Stimulated activated naive CD8-positive, alpha-beta T cell treated with anti-CD3 and anti-CD28 coated beads, Interleukin-15, Interleukin-2, amounts not matched to agents 100 ng/mL and 50 ng/mL, for 24 hours (primary cell): ENCODE data around the gene PON3.

Experiments used
- H3K27ac Mint-ChIP-seq: one replicate; pipeline ENCODE4 v1.8.0; 2021; ENCODE audit warnings: mild to moderate bottlenecking, mixed read lengths
- H3K27me3 Mint-ChIP-seq: one replicate; pipeline ENCODE4 v1.8.0; 2021; ENCODE audit warnings: mixed read lengths
- H3K36me3 Mint-ChIP-seq: one replicate; pipeline ENCODE4 v1.8.0; 2021; ENCODE audit warnings: low read depth, mixed read lengths
- H3K4me1 Mint-ChIP-seq: one replicate; pipeline ENCODE4 v1.8.0; 2021; ENCODE audit warnings: low read depth, mixed read lengths
- H3K4me3 Mint-ChIP-seq: one replicate; pipeline ENCODE4 v1.8.0; 2021; ENCODE audit warnings: mild to moderate bottlenecking, mixed read lengths
- H3K9me3 Mint-ChIP-seq: one replicate; pipeline ENCODE4 v1.8.0; 2021; ENCODE audit warnings: mixed read lengths

The PON3 gene

DNA sequence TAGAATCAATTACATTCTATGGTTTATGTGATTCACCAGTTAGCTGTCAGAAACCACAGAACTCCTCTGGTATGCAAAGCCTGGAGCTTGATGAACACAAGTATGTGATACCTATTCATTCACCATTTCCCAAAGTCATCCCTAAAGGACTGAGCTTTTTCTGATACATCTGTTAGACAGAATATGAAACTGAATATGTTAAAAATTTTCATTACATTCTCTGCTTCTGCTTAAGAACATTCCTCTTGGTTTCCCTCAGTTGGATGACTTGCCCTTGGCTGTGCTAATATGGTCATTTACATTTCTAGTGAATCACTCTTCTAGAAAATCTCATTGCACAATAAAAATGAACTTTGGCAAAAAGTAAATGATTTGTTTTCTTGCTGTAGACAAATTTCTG lies 61.1 kb downstream of the PON3 start:
- no peaks in the 10 kb centered on the region for H3K36me3 Mint-ChIP-seq
- no peaks in the 10 kb centered on the region for H3K9me3 Mint-ChIP-seq
- H3K4me3 Mint-ChIP-seq = no peak overlapping the region
- H3K27ac Mint-ChIP-seq = no peak overlapping the region
- no peaks in the 10 kb centered on the region for H3K27me3 Mint-ChIP-seq
- H3K4me1 Mint-ChIP-seq = peaks cover 11% of the 10 kb centered on the region

DNA sequence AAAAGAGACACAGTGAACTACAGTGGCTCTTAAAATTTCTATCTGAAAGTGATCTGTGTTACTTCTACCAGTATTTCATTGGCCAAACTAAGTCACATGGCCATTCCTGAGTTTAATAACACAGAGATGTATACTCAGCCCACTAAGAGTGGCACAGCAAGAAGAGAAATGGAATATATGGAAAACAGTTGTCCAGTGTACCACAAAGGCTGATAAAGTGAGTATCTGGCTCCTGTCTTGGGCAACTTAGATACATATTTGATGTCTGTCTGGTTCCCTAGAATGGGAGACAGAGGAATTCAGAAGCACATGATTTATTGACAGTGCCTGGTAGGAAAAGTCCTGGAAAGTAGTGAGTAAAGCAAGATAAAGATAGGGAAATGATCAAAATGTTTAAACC lies 61.7 kb downstream of the PON3 start:
- Mint-ChIP-seq H3K36me3 (no peaks in the 10 kb centered on the region), H3K27me3 (no peaks in the 10 kb centered on the region), H3K27ac (no peak overlapping the region), H3K9me3 (no peaks in the 10 kb centered on the region), H3K4me3 (no peak overlapping the region), H3K4me1 (peaks cover 14% of the 10 kb centered on the region)

DNA sequence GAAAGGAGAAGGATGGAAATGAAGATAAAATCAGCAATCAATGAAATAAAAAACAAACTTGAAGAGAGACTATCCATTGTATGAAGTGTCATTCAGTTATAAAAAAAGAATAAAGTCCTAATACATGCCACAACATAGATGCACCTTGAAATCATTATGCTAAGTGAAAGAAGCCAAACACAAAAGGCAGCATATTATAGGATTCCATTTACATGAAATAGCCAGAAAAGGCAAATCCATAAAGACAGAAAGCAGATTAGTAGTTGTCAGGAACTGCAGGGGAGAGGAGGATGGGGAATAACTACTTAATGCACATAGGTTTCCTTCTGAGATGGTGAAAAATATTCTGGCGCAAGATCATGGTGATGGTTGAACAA lies 65.2 kb downstream of the PON3 start:
- Mint-ChIP-seq H3K36me3 (no peaks in the 10 kb centered on the region), H3K9me3 (no peaks in the 10 kb centered on the region), H3K27me3 (peaks cover 5% of the 10 kb centered on the region), H3K4me3 (peak overlapping the region; percentile 54), H3K4me1 (peaks cover 14% of the 10 kb centered on the region), H3K27ac (peak overlapping the region; percentile 2)

DNA sequence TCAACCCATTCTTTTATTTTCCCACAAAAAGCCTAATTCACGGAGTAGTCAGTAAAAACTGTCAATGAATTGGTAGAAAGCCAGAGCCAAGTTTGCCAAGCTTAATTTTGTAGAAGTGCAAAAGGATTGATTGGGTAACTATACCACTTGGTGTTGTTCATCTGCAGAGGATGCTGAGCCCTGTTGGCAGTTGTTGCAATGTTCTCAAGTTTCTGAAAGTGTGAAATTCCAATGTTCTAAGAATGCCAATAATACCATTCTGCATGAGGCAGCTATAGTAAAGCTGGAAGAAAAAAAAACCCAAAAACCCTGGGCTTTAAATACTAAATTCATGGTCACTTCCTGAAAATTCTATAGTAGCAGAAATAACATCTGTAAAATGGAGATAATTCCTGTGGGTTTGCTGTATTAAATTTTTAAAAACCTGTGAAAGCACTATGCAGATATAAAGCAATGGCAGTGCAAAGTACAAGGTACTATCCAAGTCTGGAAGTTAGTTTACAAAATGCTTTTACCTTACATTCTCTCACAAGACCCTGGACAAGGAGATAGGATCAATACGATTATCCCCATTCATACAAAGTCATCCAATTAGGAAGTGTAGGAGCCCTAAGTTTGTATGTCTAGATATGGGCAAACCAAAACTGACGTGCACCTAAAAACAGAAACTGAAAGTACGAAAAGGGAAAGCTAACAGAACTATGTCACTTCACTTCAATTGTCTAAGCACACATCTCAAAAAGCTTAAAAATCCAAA lies 65.8 kb downstream of the PON3 start:
- peaks cover 14% of the 10 kb centered on the region for H3K4me1 Mint-ChIP-seq
- H3K9me3 Mint-ChIP-seq = no peaks in the 10 kb centered on the region
- H3K27ac Mint-ChIP-seq = peak overlapping the region; percentile 2
- peak overlapping the region; percentile 54 for H3K4me3 Mint-ChIP-seq
- peaks cover 10% of the 10 kb centered on the region for H3K27me3 Mint-ChIP-seq
- no peaks in the 10 kb centered on the region for H3K36me3 Mint-ChIP-seq

DNA sequence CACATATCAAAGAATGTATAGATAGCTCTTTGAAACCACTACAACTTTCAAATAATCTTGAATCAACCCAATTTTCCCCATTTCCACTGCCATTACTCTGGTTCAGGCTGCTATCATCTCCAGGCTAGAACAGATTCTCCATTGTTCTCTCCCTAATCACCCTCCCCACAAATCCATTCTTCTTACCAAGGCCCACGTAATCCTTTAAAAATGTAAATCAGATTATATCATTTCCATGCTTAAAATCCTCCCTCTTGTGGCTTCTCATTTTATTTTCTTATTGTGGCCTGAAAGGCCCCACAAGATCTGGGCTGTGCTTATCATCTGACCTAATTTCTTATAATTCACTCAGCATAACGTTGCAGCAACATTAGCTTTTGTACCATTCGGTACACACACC lies 68.8 kb downstream of the PON3 start:
- H3K4me3 Mint-ChIP-seq = no peak overlapping the region
- no peaks in the 10 kb centered on the region for H3K36me3 Mint-ChIP-seq
- H3K9me3 Mint-ChIP-seq = no peaks in the 10 kb centered on the region
- H3K27ac Mint-ChIP-seq = no peak overlapping the region
- peaks cover 17% of the 10 kb centered on the region for H3K27me3 Mint-ChIP-seq
- H3K4me1 Mint-ChIP-seq = peaks cover 14% of the 10 kb centered on the region

DNA sequence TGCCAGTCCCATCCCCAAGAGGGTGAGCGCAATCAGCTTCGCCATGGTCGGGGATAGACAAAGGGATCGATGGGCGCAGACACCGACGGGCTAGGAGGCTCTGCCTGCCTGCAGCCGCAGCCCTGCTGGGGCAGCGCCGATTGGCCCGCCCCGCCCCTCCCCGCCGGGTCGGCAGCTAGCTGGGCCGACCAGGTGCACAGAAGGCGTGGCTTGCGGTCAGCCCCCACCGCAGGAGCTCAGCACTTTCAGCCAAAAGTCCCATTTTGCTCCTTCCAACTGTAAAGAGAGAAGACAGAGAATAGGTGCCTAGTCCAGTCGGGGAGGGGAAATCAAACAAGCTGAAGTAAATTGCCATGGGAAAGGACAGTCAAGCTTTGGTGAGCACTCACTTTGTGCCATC lies 71.7 kb downstream of the PON3 start, which contains the start of gene PON1:
PON1 (minus strand) TSS at position 102 of the 400 bp plus-strand sequence; CDS start at position 45, 57 bp downstream.
- no peaks in the 10 kb centered on the region for H3K36me3 Mint-ChIP-seq

DNA sequence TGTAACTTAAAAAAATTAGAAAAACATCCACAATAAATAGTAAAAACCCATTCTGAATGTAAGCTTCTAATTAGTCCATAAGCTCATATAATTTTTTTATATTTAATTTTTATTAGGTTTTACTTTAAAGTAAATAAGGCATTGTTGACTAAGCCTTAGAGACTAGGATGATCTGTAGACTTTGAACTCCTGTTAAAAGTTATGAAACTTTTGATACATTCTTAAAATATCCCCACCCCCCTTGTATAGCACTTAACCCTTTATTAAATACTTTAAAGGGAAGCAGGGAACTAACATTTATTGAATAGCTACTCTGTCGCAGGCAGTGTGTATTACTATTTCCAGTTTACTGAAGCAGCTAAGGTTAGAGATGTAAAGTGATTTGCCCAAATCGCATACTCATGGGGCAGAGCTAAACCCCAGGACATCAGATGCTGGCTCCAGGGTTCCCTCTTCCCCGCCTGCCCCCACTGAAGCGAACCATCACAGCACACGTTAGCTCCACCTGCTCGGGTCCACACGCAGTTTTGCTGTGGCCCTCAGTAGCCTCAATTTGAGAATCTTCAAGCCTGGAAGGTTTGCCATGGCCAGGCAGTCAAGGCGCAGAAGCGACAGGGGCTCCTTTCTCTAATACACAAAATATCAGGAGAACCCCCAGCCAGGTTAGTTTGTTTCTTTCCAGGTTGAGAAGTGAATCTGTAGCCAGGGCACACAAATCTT lies 72.6 kb downstream of the PON3 start:
- peaks cover 17% of the 10 kb centered on the region for H3K27me3 Mint-ChIP-seq
- H3K9me3 Mint-ChIP-seq = no peaks in the 10 kb centered on the region
- H3K36me3 Mint-ChIP-seq = no peaks in the 10 kb centered on the region
- H3K27ac Mint-ChIP-seq = no peak overlapping the region
- H3K4me3 Mint-ChIP-seq = no peak overlapping the region
- no peaks in the 10 kb centered on the region for H3K4me1 Mint-ChIP-seq

More for the DNA sequence above, 71.7 kb downstream of the PON3 start, which contains the start of gene PON1:
- H3K27me3 Mint-ChIP-seq = peaks cover 17% of the 10 kb centered on the region
- no peaks in the 10 kb centered on the region for H3K4me1 Mint-ChIP-seq
- H3K9me3 Mint-ChIP-seq = no peaks in the 10 kb centered on the region
- H3K27ac Mint-ChIP-seq = no peak within 1 kb of the TSS
- H3K4me3 Mint-ChIP-seq = no peak within 1 kb of the TSS

DNA sequence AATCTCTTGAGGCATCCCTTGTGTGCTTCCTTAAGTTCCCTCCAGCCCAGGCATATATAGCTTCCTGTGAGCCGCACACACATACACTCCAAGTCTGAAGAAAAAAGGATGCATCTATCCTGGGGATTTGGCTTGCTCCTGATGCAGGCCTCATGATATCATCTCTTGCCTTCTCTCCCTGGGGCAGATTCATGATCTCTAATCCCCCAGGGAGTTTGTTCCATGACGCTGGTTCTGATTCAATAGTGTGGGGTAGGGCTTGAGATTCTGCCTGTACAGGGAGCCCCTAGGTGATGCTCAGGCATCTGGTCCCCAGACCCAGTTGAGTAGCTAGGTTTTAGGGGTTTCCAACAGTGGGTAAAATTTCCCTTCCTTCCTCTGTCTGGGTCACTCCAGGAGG lies 73.3 kb downstream of the PON3 start:
- Mint-ChIP-seq H3K4me1 (no peaks in the 10 kb centered on the region), H3K9me3 (no peaks in the 10 kb centered on the region), H3K36me3 (no peaks in the 10 kb centered on the region), H3K27ac (no peak overlapping the region), H3K4me3 (no peak overlapping the region), H3K27me3 (peaks cover 17% of the 10 kb centered on the region)

DNA sequence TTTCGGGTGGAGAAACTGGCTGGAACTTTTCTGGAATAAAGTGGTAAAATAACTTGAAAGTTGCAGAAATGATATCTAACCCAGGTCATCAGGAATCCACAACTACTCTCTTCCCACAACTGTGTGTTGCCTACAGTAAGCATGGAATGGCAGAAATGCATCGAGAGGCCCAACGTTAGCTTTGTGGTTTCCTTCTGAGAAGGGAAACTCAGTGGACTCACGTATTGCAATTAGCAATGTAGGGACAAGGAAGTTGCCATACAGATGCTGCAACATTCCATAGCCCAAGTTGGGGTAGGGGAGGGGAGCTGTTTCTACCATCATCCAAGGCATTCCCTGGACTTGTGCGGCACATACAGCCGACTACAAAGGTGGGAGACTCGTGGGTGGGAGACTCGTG lies 73.8 kb downstream of the PON3 start:
- Mint-ChIP-seq H3K27me3 (peaks cover 17% of the 10 kb centered on the region), H3K4me3 (no peak overlapping the region), H3K9me3 (no peaks in the 10 kb centered on the region), H3K27ac (no peak overlapping the region), H3K4me1 (no peaks in the 10 kb centered on the region), H3K36me3 (no peaks in the 10 kb centered on the region)

DNA sequence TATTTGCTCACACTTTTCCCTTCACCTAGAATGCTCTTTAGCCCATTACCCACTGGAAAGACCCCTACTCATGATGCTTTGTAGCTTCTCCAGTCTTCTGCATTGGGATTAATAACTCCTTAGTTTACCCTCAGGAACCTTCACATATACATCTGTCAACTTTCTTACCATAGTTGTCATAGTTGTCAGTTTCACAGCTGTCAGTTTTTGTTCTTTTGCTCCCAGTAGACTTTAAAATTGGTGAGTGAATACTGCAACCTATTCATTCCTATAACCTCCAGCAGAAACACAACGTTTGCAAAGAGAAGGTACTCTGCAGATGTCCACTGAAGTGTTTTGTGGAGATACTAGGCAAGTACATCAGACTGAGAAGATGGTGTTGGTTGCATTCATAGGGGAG lies 74.5 kb downstream of the PON3 start:
- no peak overlapping the region for H3K4me3 Mint-ChIP-seq
- H3K36me3 Mint-ChIP-seq = no peaks in the 10 kb centered on the region
- H3K9me3 Mint-ChIP-seq = no peaks in the 10 kb centered on the region
- no peaks in the 10 kb centered on the region for H3K4me1 Mint-ChIP-seq
- H3K27me3 Mint-ChIP-seq = peaks cover 17% of the 10 kb centered on the region
- H3K27ac Mint-ChIP-seq = no peak overlapping the region

DNA sequence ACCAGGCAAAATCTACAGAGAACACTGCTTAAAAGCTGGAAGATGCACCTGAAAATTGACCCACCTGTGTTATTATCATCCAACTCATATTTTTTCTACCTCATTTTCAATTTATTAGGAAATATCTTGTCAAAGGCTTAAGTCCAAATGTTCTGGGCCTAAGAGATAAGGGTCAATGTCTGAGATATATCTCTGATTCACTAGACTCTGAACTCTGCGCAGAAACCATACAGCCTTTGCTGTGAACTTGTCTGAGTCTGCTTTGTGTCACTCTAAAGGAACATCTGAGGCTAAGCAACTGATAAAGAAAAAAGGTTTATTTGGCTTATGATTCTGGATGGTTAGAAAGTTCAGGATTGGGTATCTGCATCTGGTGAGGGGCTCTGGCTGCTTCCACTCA lies 75.5 kb downstream of the PON3 start:
- H3K27ac Mint-ChIP-seq = no peak overlapping the region

DNA sequence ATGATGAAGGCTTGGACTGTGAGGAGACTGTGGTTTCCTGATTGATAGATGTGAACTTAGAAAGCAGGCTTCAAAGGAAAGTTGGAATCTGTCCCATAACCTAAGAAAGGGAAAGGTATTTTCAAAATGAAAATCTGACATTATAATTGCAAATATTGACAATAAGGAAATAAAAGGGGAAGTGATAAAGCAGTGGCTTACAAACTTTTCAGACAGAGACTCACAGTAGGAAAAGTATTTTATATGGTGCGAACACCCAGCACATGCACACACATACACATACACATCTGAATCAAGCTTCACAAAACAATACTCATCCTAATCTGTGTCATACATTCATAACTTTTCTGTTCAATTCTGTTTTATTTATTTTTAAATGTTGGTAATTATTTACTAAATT lies 76.6 kb downstream of the PON3 start:
- H3K27ac Mint-ChIP-seq = no peak overlapping the region
- no peak overlapping the region for H3K4me3 Mint-ChIP-seq
- no peaks in the 10 kb centered on the region for H3K27me3 Mint-ChIP-seq
- no peaks in the 10 kb centered on the region for H3K36me3 Mint-ChIP-seq
- H3K4me1 Mint-ChIP-seq = no peaks in the 10 kb centered on the region
- no peaks in the 10 kb centered on the region for H3K9me3 Mint-ChIP-seq

More for the DNA sequence above, 75.5 kb downstream of the PON3 start:
- Mint-ChIP-seq H3K4me1 (no peaks in the 10 kb centered on the region), H3K9me3 (no peaks in the 10 kb centered on the region), H3K4me3 (no peak overlapping the region), H3K36me3 (no peaks in the 10 kb centered on the region), H3K27me3 (peaks cover 10% of the 10 kb centered on the region)

DNA sequence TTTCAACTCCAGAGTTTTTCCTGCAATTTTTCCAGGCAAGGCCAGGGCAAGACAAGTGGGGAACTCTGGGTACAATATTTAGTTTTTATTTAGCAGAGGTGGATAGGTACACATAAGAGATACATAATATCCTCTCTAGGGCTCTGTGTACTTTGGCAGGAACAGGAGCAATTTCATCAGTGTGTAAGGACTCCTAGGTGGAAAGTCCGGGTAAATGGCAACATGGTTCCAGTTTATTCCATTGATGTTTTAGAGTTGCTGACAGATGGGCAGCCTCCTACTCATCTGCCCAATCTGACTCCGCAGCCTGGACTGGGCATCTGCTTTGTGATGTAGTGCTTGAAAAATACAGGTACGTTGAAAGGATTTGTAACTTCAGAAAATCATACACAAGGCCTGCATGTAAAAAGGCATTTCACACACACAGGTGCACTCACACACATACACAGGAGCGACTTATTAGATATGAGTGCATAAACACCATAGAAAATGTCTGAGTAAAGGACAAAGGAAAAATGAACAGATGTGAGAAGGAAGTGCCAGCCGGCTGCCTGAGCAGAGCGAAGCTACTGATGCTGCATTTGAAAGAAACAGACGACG lies 77.6 kb downstream of the PON3 start:
- Mint-ChIP-seq H3K4me1 (no peaks in the 10 kb centered on the region), H3K9me3 (no peaks in the 10 kb centered on the region), H3K27ac (no peak overlapping the region), H3K4me3 (no peak overlapping the region), H3K36me3 (no peaks in the 10 kb centered on the region), H3K27me3 (peaks cover 3% of the 10 kb centered on the region)

DNA sequence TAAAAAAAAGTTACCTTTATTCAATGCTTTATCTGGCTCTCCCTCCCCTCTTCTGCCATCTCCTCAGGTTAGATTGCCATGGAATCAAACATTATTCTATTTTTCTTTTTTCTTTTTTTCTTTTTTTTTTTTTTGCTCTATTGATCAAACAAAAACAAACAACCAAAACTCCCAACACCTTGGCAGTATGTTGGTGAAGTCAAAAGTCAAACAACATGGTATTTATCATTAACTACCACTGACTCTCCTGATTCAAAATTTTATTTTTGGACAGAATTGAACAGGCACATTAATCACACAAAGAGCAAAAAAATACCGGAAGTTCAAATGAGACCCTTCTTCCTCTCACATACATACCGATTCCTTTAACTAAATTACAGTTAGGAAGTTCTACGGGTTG lies 78.2 kb downstream of the PON3 start:
- Mint-ChIP-seq H3K4me3 (no peak overlapping the region), H3K9me3 (no peaks in the 10 kb centered on the region), H3K36me3 (no peaks in the 10 kb centered on the region), H3K27me3 (peaks cover 4% of the 10 kb centered on the region), H3K27ac (no peak overlapping the region), H3K4me1 (no peaks in the 10 kb centered on the region)

DNA sequence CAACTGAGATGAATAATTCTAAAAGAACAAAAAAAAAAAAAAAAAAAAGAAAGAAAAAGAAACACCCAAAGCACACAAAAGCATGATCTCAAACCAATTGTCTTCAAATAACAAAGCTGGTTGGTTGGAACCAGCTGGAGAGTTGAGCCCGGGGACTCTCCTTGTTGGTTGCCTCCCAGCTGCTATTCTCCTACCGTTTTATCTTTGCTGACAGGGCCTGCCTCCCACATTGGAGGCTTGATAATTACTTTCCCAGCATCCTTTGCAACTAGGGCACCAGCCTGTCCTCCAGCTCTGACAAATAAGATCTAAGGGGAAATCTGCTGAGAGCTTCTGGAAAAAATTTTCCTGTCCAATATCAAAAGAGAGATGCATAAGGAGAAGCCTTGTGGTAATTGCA lies 78.6 kb downstream of the PON3 start:
- H3K36me3 Mint-ChIP-seq = no peaks in the 10 kb centered on the region
- H3K27me3 Mint-ChIP-seq = peaks cover 4% of the 10 kb centered on the region
- no peak overlapping the region for H3K27ac Mint-ChIP-seq
- no peaks in the 10 kb centered on the region for H3K4me1 Mint-ChIP-seq
- no peak overlapping the region for H3K4me3 Mint-ChIP-seq
- no peaks in the 10 kb centered on the region for H3K9me3 Mint-ChIP-seq
